GM23248 (cell line): ENCODE data around the gene STX1B.

Experiments used
- EZH2 ChIP-seq: fragments of 200-600 bp; sonication (generic); IDR thresholded peaks from 2 replicates; pipeline ENCODE4 v1.6.1; 2018; ENCODE audit warnings: antibody characterized with exemption, mild to moderate bottlenecking; ENCODE audit not compliant: insufficient read depth, poor library complexity, severe bottlenecking
- EZH2phosphoT487 ChIP-seq: fragments of 200-600 bp; sonication (generic); IDR thresholded peaks from 2 replicates; pipeline ENCODE4 v1.6.1; 2018; ENCODE audit warnings: antibody characterized with exemption, moderate library complexity, mild to moderate bottlenecking, low read depth; ENCODE audit not compliant: insufficient read depth

GRCh38 chr16:31008149-31008548, 2.3 kb downstream of the STX1B start:
- TF ChIP-seq EZH2phosphoT487, result no peak
- TF ChIP-seq EZH2, result no peak
